Colonic mucosa (tissue), 4 donors: Measurements from ENCODE around the gene GRHPR. TPM values are rescaled to one million over a fixed set of nuclear protein-coding genes. Genes with fewer than 3 reads are reported as not detected.

ENCODE experiments used
- DNase-seq: peaks from one replicate; pipeline ENCODE4 v3.0.0-alpha.2; 2020
- H3K27ac ChIP-seq: fragments of 200-600 bp; one replicate; pipeline ENCODE4 v1.8.0; 2021
- H3K27me3 ChIP-seq: fragments of 200-600 bp; one replicate; pipeline ENCODE4 v1.8.0; 2021
- H3K36me3 ChIP-seq: fragments of 200-600 bp; one replicate; pipeline ENCODE4 v1.8.0; 2021
- H3K4me1 ChIP-seq: fragments of 200-600 bp; one replicate; pipeline ENCODE4 v1.8.0; 2021; ENCODE audit warnings: mild to moderate bottlenecking
- H3K4me3 ChIP-seq: fragments of 200-600 bp; one replicate; pipeline ENCODE4 v1.8.0; 2021
- H3K9ac ChIP-seq, 2 donors: one replicate each; pipeline ENCODE4 v1.7.0; 2013; ENCODE audit warnings: control low read depth in 2 of 2, low read depth in 2 of 2, low read length in 2 of 2
- H3K9me3 ChIP-seq: fragments of 200-600 bp; one replicate; pipeline ENCODE4 v1.8.0; 2021
- intact Hi-C: fragments of 100-400 bp; cut with DNase I; formaldehyde crosslinking; loops from one replicate; pipeline ENCODE4 v1.14.1; 2022
- total RNA-seq, 2 donors: library from RNA; stranded (reverse); fragmentation: NEBNext Ultra II Directional in 1 of 2; extraction: Animal tissue kit (Norgen Biotek cat#: 25700) in 1 of 2; gene quantifications; one replicate each; pipeline ENCODE4 v1.2.1, GENCODE V29; 2021
- TF ChIP-seq, protein P1 (sequence below): fragments of 200-600 bp; IDR thresholded peaks from one replicate; pipeline ENCODE4 v1.8.0; 2022; ENCODE audit warnings: antibody characterized with exemption, mild to moderate bottlenecking
- donor health status: healthy.
- donor health status: DM: no; HTN: no; CAD: no.
- donor health status: DM: no; HTN: no; CAD: no.

Gene GRHPR
- total RNA-seq, 2 donors from 2014 or later: 71.1 to 94.0 TPM

- DNase-seq: no peak
- TF ChIP-seq, protein P1, sequence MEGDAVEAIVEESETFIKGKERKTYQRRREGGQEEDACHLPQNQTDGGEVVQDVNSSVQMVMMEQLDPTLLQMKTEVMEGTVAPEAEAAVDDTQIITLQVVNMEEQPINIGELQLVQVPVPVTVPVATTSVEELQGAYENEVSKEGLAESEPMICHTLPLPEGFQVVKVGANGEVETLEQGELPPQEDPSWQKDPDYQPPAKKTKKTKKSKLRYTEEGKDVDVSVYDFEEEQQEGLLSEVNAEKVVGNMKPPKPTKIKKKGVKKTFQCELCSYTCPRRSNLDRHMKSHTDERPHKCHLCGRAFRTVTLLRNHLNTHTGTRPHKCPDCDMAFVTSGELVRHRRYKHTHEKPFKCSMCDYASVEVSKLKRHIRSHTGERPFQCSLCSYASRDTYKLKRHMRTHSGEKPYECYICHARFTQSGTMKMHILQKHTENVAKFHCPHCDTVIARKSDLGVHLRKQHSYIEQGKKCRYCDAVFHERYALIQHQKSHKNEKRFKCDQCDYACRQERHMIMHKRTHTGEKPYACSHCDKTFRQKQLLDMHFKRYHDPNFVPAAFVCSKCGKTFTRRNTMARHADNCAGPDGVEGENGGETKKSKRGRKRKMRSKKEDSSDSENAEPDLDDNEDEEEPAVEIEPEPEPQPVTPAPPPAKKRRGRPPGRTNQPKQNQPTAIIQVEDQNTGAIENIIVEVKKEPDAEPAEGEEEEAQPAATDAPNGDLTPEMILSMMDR: no peak
- H3K9ac ChIP-seq: no peak overlapping the region
- no peak overlapping the region for H3K27ac ChIP-seq
- no peak overlapping the region for H3K4me3 ChIP-seq
- no peaks in the 10 kb centered on the region for H3K9me3 ChIP-seq
- intact Hi-C loops: no loop called here
- H3K36me3 ChIP-seq: no peaks in the 10 kb centered on the region
- no peaks in the 10 kb centered on the region for H3K4me1 ChIP-seq
- H3K27me3 ChIP-seq: no peaks in the 10 kb centered on the region
These were observed 8.5 kb downstream of the GRHPR start for GRCh38 chr9:37430841-37431597.

DNA sequence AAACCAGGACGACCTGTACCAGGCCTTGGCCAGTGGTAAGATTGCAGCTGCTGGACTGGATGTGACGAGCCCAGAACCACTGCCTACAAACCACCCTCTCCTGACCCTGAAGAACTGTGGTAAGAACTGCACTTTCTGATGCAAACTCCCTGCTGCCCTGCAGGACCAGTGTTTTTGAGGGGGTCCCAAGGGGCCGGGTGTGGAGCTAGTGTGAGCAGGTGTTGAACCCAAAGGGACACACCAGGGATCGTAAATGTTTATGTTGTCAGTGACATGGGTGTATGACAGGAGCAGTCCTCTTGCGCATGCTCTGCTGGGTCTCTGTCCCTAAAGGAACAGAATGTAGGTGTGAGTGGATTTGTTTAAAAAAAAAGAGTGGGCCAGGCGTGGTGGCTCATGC is 9.5 kb downstream of the GRHPR start:
- DNase-seq: no peak
- Histone ChIP-seq H3K27me3 (no peaks in the 10 kb centered on the region), H3K9ac (no peak overlapping the region), H3K36me3 (no peaks in the 10 kb centered on the region), H3K4me3 (no peak overlapping the region), H3K4me1 (no peaks in the 10 kb centered on the region), H3K9me3 (no peaks in the 10 kb centered on the region), H3K27ac (no peak overlapping the region)
- TF ChIP-seq, protein P1: no peak
- intact Hi-C loops: no loop called here

GRCh38 chr9:37433867-37434371 is 11.4 kb downstream of the GRHPR start:
- no peaks in the 10 kb centered on the region for H3K4me1 ChIP-seq
- no peak overlapping the region for H3K9ac ChIP-seq
- H3K4me3 ChIP-seq: no peak overlapping the region
- no peak for DNase-seq
- H3K27me3 ChIP-seq: no peaks in the 10 kb centered on the region
- intact Hi-C loops: no loop called here
- no peaks in the 10 kb centered on the region for H3K9me3 ChIP-seq
- H3K36me3 ChIP-seq: no peaks in the 10 kb centered on the region
- no peak overlapping the region for H3K27ac ChIP-seq
- TF ChIP-seq, protein P1: no peak

GRCh38 chr9:37436540-37436939 is 14.0 kb downstream of the GRHPR start:
- intact Hi-C loops: no loop called here
- no peaks in the 10 kb centered on the region for H3K36me3 ChIP-seq
- no peak for DNase-seq

DNA sequence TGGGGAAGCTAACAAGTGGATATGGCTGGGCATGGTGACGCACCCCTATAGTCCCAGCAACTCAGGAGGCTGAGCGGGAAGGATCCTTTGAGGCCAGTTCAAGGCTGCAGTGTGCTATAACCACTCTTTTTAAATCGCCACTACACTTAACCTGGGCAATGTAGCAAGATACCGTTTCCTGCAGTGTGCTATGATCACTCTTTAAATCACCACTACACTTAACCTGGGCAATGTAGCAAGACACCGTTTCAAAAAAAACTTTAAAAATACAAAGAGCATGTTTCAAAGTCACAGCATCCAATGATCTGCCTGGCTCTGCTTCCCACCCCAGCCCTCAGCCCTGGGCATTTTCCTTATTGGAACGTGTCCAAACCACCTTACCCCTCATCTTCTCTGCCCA is 14.5 kb downstream of the GRHPR start:
- TF ChIP-seq, protein P1: no peak
- intact Hi-C loops: no loop called here
- Histone ChIP-seq H3K27ac (no peak overlapping the region), H3K4me3 (no peak overlapping the region), H3K27me3 (no peaks in the 10 kb centered on the region), H3K4me1 (no peaks in the 10 kb centered on the region), H3K9me3 (no peaks in the 10 kb centered on the region), H3K36me3 (no peaks in the 10 kb centered on the region), H3K9ac (no peak overlapping the region)
- DNase-seq: no peak

More at GRCh38 chr9:37436540-37436939, 14.0 kb downstream of the GRHPR start:
- H3K9me3 ChIP-seq: no peaks in the 10 kb centered on the region
- TF ChIP-seq, protein P1: no peak
- no peaks in the 10 kb centered on the region for H3K4me1 ChIP-seq
- no peak overlapping the region for H3K4me3 ChIP-seq
- H3K27ac ChIP-seq: no peak overlapping the region
- no peak overlapping the region for H3K9ac ChIP-seq
- H3K27me3 ChIP-seq: no peaks in the 10 kb centered on the region
